Subcutaneous adipose tissue (tissue), 4 donors: Measurements from ENCODE around the gene TAF11L14. TPM values are rescaled to one million over a fixed set of nuclear protein-coding genes. Genes with fewer than 3 reads are reported as not detected.
"Not testable (repeated sequence)": the region's sequence is repeated elsewhere in the genome, so short reads cannot be mapped to it uniquely, and the experiment has no call there.

Experiments
- CTCF ChIP-seq: fragments of 450-650 bp; IDR thresholded peaks from one replicate; pipeline ENCODE4 v1.5.1; 2016; ENCODE audit warnings: low read depth, mild to moderate bottlenecking, control low read depth, antibody characterized with exemption, moderate library complexity
- total RNA-seq, 4 donors: library from RNA; depleted of rRNA; stranded (reverse); fragments of >200 nt; gene quantifications; one replicate each; pipeline ENCODE4 v1.1.0, GENCODE V29; 2016

The TAF11L14 gene
- total RNA-seq: not detected

- no peak for TF ChIP-seq CTCF
Measured at GRCh38 chr5:17634160-17634559, at the start of gene TAF11L14. TSS of gene TAF11L14 (plus strand) at chr5:17634460.

- not testable (repeated sequence) for TF ChIP-seq CTCF
Measured at GRCh38 chr5:17585658-17586057, 48.6 kb upstream of the TAF11L14 start, which contains the start of gene TAF11L7. TSS of gene TAF11L7 (minus strand) at chr5:17585758.

GRCh38 chr5:17590860-17591259 is 43.4 kb upstream of the TAF11L14 start, which contains the start of gene TAF11L8:
TSS of gene TAF11L8 (minus strand) at chr5:17590960.
- TF ChIP-seq CTCF: not testable (repeated sequence)

GRCh38 chr5:17594255-17594654 is 40.0 kb upstream of the TAF11L14 start, which contains the start of gene TAF11L9:
TSS of gene TAF11L9 (minus strand) at chr5:17594394.
- not testable (repeated sequence) for TF ChIP-seq CTCF

GRCh38 chr5:17597728-17598127 is 36.5 kb upstream of the TAF11L14 start, which contains the start of gene TAF11L10:
TSS of gene TAF11L10 (minus strand) at chr5:17597828.
- TF ChIP-seq CTCF: not testable (repeated sequence)

GRCh38 chr5:17603880-17604279 is 30.4 kb upstream of the TAF11L14 start, which contains the start of gene TAF11L11:
TSS of gene TAF11L11 (plus strand) at chr5:17604183.
- TF ChIP-seq CTCF: not testable (repeated sequence)

- no peak for TF ChIP-seq CTCF
Measured at GRCh38 chr5:17604951-17605350, 29.3 kb upstream of the TAF11L14 start.
